HCT116 (cell line): ENCODE measurements around the gene ENPP6.

Experiments used
- CTCF ChIP-seq, 3 experiments: fragments of 200-600 bp in 1 of 3; sonication (generic) in 1 of 3; IDR thresholded peaks in 2 of 3; conservative IDR thresholded peaks in 1 of 3; 2 replicates each; pipeline ENCODE4 v1.5.1; 2012 to 2017; ENCODE audit warnings: low read depth in 2 of 3, low read length in 2 of 3, antibody characterized with exemption in 1 of 3, borderline replicate concordance in 1 of 3, control low read depth in 1 of 3, mild to moderate bottlenecking in 1 of 3, mixed read lengths in 1 of 3, mixed run types in 1 of 3, moderate library complexity in 1 of 3; ENCODE audit not compliant: insufficient read depth in 1 of 3
- EZH2phosphoT487 ChIP-seq: fragments of 200-600 bp; IDR thresholded peaks from 2 replicates; pipeline ENCODE4 v1.6.1; 2018; ENCODE audit warnings: antibody characterized with exemption, borderline replicate concordance
- MAX ChIP-seq: IDR thresholded peaks from 2 replicates; pipeline ENCODE4 v1.6.1; 2012
- POLR2A ChIP-seq: IDR thresholded peaks from 2 replicates; pipeline ENCODE4 v1.7.0; 2011; ENCODE audit warnings: borderline replicate concordance; ENCODE audit not compliant: insufficient read depth, insufficient read length; ENCODE audit errors: extremely low read depth
- REST ChIP-seq: IDR thresholded peaks from 2 replicates; pipeline ENCODE4 v1.6.1; 2012; ENCODE audit warnings: low read depth
- ZNF274 ChIP-seq: fragments of 200-500 bp; sonication (Bioruptor generic); IDR thresholded peaks from 2 replicates; pipeline ENCODE4 v1.6.1; 2014; ENCODE audit warnings: mild to moderate bottlenecking, low read depth, low read length, inconsistent platforms

- no peak for TF ChIP-seq CTCF (IDR thresholded peaks at IDR 0.05 in 2 of 3, conservative IDR thresholded peaks at IDR 0.05 in 1 of 3; ENCODE audit: borderline replicate concordance in 1 of 3, insufficient read depth in 1 of 3, low read depth in 2 of 3, low read length in 2 of 3)
- TF ChIP-seq POLR2A: no peak
- TF ChIP-seq EZH2phosphoT487: no peak
- no peak for TF ChIP-seq MAX
- no peak for TF ChIP-seq ZNF274
- TF ChIP-seq REST: no peak
These were observed 19.9 kb upstream of the ENPP6 start for GRCh38 chr4:184237612-184238011.
